ENCODE measurements around the gene PDILT.

GRCh38 chr16:20318437-20318836 is 86.1 kb downstream of the PDILT start:
- TF ChIP-seq CTCF (conservative IDR thresholded peaks at IDR 0.05; ENCODE audit: low read depth, low read length) = no peak
- no peak for TF ChIP-seq EZH2 (IDR thresholded peaks at IDR 0.05; ENCODE audit: low read length, unreplicated experiment)
